Osteoblast (primary cell): ENCODE data around the gene PPP1R36. TPM values are rescaled to one million over a fixed set of nuclear protein-coding genes. Genes with fewer than 3 reads are reported as not detected.

ENCODE experiments used
- DNase-seq: peaks from one replicate; pipeline ENCODE4 v3.0.0; 2011; ENCODE audit warnings: low spot score, mixed read lengths; ENCODE audit not compliant: insufficient read length; ENCODE audit errors: missing footprints
- H2AFZ ChIP-seq: 2 replicates; pipeline ENCODE4 v1.6.0; 2011; ENCODE audit warnings: mild to moderate bottlenecking, low read length
- H3K27ac ChIP-seq: 2 replicates; pipeline ENCODE4 v1.5.1; 2011; ENCODE audit warnings: mild to moderate bottlenecking, low read depth, low read length, moderate library complexity
- H3K27me3 ChIP-seq: 2 replicates; pipeline ENCODE4 v1.6.0; 2012; ENCODE audit warnings: mild to moderate bottlenecking, control low read depth, inconsistent platforms, low read length, moderate library complexity; ENCODE audit not compliant: insufficient read depth
- H3K36me3 ChIP-seq: 2 replicates; pipeline ENCODE4 v1.5.1; 2011; ENCODE audit warnings: mild to moderate bottlenecking, low read length, control low read depth, moderate library complexity; ENCODE audit not compliant: insufficient read depth
- H3K4me1 ChIP-seq: 2 replicates; pipeline ENCODE4 v1.5.1; 2011; ENCODE audit warnings: mild to moderate bottlenecking, low read length, control low read depth, moderate library complexity; ENCODE audit not compliant: insufficient read depth
- H3K4me2 ChIP-seq: 2 replicates; pipeline ENCODE4 v1.6.0; 2011; ENCODE audit warnings: mild to moderate bottlenecking, low read length; ENCODE audit not compliant: insufficient read depth
- H3K4me3 ChIP-seq: fragments of 200-600 bp; sonication (generic); 3 replicates; pipeline ENCODE4 v1.5.1; 2012; ENCODE audit warnings: mild to moderate bottlenecking, low read length, inconsistent platforms; ENCODE audit not compliant: insufficient read depth
- H3K79me2 ChIP-seq: 2 replicates; pipeline ENCODE4 v1.6.0; 2012; ENCODE audit warnings: mild to moderate bottlenecking, low read length, control low read depth, inconsistent platforms; ENCODE audit not compliant: insufficient read depth
- H3K9me3 ChIP-seq: 2 replicates; pipeline ENCODE4 v1.5.1; 2011; ENCODE audit warnings: low read depth, low read length, control low read depth
- H4K20me1 ChIP-seq: 2 replicates; pipeline ENCODE4 v1.6.0; 2012; ENCODE audit warnings: mild to moderate bottlenecking, low read length, control low read depth; ENCODE audit not compliant: insufficient read depth
- total RNA-seq: library from RNA; depleted of rRNA; stranded (reverse); fragments of >200 nt; gene quantifications from 2 replicates; pipeline ENCODE4 v1.2.3, GENCODE V29; 2012
- TF ChIP-seq, protein P1 (sequence below): IDR thresholded peaks from 2 replicates; pipeline ENCODE4 v1.5.1; 2011; ENCODE audit warnings: mild to moderate bottlenecking, low read depth, low read length, moderate library complexity; ENCODE audit errors: extremely low read depth

The PPP1R36 gene
- total RNA-seq, 1 donor: 1.1 TPM

DNA sequence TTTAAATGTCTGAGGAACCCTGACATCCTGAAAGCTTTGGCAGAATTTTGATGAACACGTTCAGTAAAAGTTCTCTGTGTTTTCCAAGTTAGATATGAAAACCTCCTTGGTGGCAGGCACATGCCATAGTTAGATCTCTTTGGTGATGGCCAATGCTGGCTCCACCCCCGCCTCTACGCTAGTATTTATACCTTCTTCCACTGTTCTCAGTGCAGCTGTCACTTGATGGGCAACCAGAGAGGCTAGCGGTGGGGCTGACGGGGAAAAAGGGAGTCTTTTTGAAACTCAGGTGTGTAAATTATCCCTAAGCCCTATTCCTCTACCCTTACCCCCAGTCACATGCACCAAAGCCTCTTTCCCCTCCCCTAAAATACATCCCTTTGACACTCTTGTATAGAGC, 32.1 kb downstream of the PPP1R36 start:
- H3K27me3 ChIP-seq: no peaks in the 10 kb centered on the region
- TF ChIP-seq, protein P1, sequence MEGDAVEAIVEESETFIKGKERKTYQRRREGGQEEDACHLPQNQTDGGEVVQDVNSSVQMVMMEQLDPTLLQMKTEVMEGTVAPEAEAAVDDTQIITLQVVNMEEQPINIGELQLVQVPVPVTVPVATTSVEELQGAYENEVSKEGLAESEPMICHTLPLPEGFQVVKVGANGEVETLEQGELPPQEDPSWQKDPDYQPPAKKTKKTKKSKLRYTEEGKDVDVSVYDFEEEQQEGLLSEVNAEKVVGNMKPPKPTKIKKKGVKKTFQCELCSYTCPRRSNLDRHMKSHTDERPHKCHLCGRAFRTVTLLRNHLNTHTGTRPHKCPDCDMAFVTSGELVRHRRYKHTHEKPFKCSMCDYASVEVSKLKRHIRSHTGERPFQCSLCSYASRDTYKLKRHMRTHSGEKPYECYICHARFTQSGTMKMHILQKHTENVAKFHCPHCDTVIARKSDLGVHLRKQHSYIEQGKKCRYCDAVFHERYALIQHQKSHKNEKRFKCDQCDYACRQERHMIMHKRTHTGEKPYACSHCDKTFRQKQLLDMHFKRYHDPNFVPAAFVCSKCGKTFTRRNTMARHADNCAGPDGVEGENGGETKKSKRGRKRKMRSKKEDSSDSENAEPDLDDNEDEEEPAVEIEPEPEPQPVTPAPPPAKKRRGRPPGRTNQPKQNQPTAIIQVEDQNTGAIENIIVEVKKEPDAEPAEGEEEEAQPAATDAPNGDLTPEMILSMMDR: no peak
- no peak overlapping the region for H2AFZ ChIP-seq

DNA sequence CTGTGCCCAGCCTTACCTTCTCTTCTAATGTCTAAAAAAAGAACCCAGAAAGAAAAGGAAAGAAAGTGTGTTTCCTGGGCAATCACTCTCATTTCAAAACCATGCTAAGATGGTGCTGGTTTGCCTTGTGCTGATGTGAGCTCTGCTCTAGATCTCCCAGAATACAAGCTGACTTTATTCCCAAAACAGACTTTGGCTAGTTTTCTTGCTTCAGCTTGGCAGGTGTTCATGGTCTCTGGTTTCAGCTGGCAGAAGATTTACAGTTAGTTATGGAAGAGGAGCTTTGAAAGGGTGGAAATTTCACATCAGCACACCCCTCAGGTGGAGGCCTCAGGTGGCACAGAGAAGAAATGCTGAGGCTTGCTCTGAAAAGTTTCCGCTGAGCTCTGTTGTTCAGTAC, 34.4 kb downstream of the PPP1R36 start:
- Histone ChIP-seq H3K4me1 (no peaks in the 10 kb centered on the region), H3K27ac (no peak overlapping the region), H3K36me3 (no peaks in the 10 kb centered on the region), H3K9me3 (no peaks in the 10 kb centered on the region), H3K4me3 (no peak overlapping the region), H4K20me1 (no peaks in the 10 kb centered on the region), H2AFZ (no peak overlapping the region), H3K27me3 (no peaks in the 10 kb centered on the region), H3K79me2 (no peaks in the 10 kb centered on the region), H3K4me2 (no peak overlapping the region)
- no peak for DNase-seq
- TF ChIP-seq, protein P1: no peak

More for the DNA sequence above, 32.1 kb downstream of the PPP1R36 start:
- Histone ChIP-seq H3K79me2 (no peaks in the 10 kb centered on the region), H3K27ac (no peak overlapping the region), H3K36me3 (no peaks in the 10 kb centered on the region), H3K9me3 (no peaks in the 10 kb centered on the region), H3K4me3 (no peak overlapping the region), H3K4me1 (no peaks in the 10 kb centered on the region), H3K4me2 (no peak overlapping the region), H4K20me1 (no peaks in the 10 kb centered on the region)
- no peak for DNase-seq

DNA sequence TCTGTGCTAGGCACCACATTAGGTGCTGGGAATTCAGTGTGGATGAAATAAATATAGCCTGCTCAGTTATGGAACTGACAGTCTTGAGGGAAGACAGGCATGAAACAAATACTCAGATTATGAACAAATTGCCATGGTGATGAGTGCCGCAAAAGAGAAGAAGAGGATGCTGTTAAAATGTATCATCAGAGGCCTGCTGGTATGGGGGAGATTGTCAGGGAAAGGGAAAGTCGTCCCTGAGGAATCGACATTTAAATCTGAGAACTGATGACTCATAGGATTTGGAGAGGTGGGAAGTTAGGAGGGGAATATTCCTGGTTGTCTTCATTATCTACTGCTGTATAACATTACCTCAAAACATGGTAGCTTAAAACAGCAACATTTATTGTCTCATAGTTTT, 42.0 kb downstream of the PPP1R36 start:
- H3K9me3 ChIP-seq: no peaks in the 10 kb centered on the region
- H3K27me3 ChIP-seq: no peaks in the 10 kb centered on the region
- H3K4me1 ChIP-seq: no peaks in the 10 kb centered on the region
- H2AFZ ChIP-seq: peak overlapping the region; percentile 24
- DNase-seq: no peak
- H3K36me3 ChIP-seq: no peaks in the 10 kb centered on the region
- H3K27ac ChIP-seq: no peak overlapping the region
- no peak overlapping the region for H3K4me3 ChIP-seq
- no peaks in the 10 kb centered on the region for H3K79me2 ChIP-seq
- TF ChIP-seq, protein P1: no peak
- no peak overlapping the region for H3K4me2 ChIP-seq
- H4K20me1 ChIP-seq: no peaks in the 10 kb centered on the region

DNA sequence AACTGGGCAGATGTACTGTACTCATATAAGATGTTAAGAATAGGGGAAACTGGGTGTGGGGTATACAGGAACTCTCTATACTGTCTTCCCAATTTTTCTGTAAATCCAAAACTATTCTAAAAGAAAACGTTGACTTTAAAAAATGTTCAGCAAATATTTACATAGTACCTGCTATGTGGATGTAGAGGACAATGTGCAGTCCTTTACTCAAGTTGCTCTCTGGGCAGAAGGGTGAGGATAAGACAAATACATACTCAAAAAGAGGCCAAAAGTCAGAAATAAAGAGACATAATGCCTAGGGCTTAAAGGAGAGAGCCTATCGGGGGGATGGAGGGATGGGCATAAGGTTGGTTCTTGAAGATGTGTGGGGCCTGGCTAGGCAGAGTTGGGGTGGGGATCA, 44.7 kb downstream of the PPP1R36 start:
- no peak overlapping the region for H3K4me3 ChIP-seq
- H3K79me2 ChIP-seq: no peaks in the 10 kb centered on the region
- no peaks in the 10 kb centered on the region for H3K4me1 ChIP-seq
- H3K36me3 ChIP-seq: no peaks in the 10 kb centered on the region
- H3K9me3 ChIP-seq: no peaks in the 10 kb centered on the region
- DNase-seq: no peak
- H3K27me3 ChIP-seq: no peaks in the 10 kb centered on the region
- no peak overlapping the region for H2AFZ ChIP-seq
- TF ChIP-seq, protein P1: no peak
- H3K4me2 ChIP-seq: no peak overlapping the region
- no peaks in the 10 kb centered on the region for H4K20me1 ChIP-seq
- no peak overlapping the region for H3K27ac ChIP-seq
